ENCODE data around the gene KSR2.
"Not testable (repeated sequence)": the region's sequence is repeated elsewhere in the genome, so short reads cannot be mapped to it uniquely, and the experiment has no call there.

KSR2 gene

GRCh38 chr12:117766008-117766407 lies 202.8 kb downstream of the KSR2 start:
- Mint-ChIP-seq H3K36me3 (no peaks in the 10 kb centered on the region), H3K4me1 (ENCODE audit: low read depth) (no peaks in the 10 kb centered on the region), H3K27me3 (peaks cover 2% of the 10 kb centered on the region), H3K9me3 (ENCODE audit: low read depth) (peaks cover 6% of the 10 kb centered on the region), H3K4me3 (no peak overlapping the region), H3K27ac (no peak overlapping the region)

- no peak overlapping the region for H3K27ac Mint-ChIP-seq
- H3K27me3 Mint-ChIP-seq = peaks cover 4% of the 10 kb centered on the region
- H3K36me3 Mint-ChIP-seq = no peaks in the 10 kb centered on the region
- H3K4me3 Mint-ChIP-seq = no peak overlapping the region
- H3K4me1 Mint-ChIP-seq (ENCODE audit: low read depth) = no peaks in the 10 kb centered on the region
- peaks cover 6% of the 10 kb centered on the region for H3K9me3 Mint-ChIP-seq (ENCODE audit: low read depth)
Measured at GRCh38 chr12:117762143-117762542, 206.6 kb downstream of the KSR2 start.

GRCh38 chr12:117761528-117762100 lies 207.2 kb downstream of the KSR2 start:
- H3K4me1 Mint-ChIP-seq (ENCODE audit: low read depth) = no peaks in the 10 kb centered on the region
- H3K27me3 Mint-ChIP-seq = peaks cover 4% of the 10 kb centered on the region
- H3K9me3 Mint-ChIP-seq (ENCODE audit: low read depth) = peaks cover 6% of the 10 kb centered on the region
- no peak overlapping the region for H3K4me3 Mint-ChIP-seq
- H3K27ac Mint-ChIP-seq = no peak overlapping the region
- no peaks in the 10 kb centered on the region for H3K36me3 Mint-ChIP-seq

GRCh38 chr12:117760990-117761389 lies 207.8 kb downstream of the KSR2 start:
- H3K4me3 Mint-ChIP-seq = no peak overlapping the region
- H3K27me3 Mint-ChIP-seq = peaks cover 2% of the 10 kb centered on the region
- H3K9me3 Mint-ChIP-seq (ENCODE audit: low read depth) = peaks cover under 1% of the 10 kb centered on the region
- no peak overlapping the region for H3K27ac Mint-ChIP-seq
- H3K36me3 Mint-ChIP-seq = no peaks in the 10 kb centered on the region
- H3K4me1 Mint-ChIP-seq (ENCODE audit: low read depth) = no peaks in the 10 kb centered on the region

- peaks cover 3% of the 10 kb centered on the region for H3K27me3 Mint-ChIP-seq
- H3K9me3 Mint-ChIP-seq (ENCODE audit: low read depth) = peaks cover 26% of the 10 kb centered on the region
Measured at GRCh38 chr12:117750657-117751056, 218.1 kb downstream of the KSR2 start.

GRCh38 chr12:117749431-117749830 lies 219.4 kb downstream of the KSR2 start:
- Mint-ChIP-seq H3K27me3 (peaks cover 5% of the 10 kb centered on the region), H3K27ac (no peak overlapping the region), H3K4me1 (ENCODE audit: low read depth) (no peaks in the 10 kb centered on the region), H3K4me3 (no peak overlapping the region), H3K9me3 (ENCODE audit: low read depth) (peaks cover 26% of the 10 kb centered on the region), H3K36me3 (no peaks in the 10 kb centered on the region)

More at GRCh38 chr12:117750657-117751056, 218.1 kb downstream of the KSR2 start:
- no peak overlapping the region for H3K27ac Mint-ChIP-seq
- H3K4me1 Mint-ChIP-seq (ENCODE audit: low read depth) = no peaks in the 10 kb centered on the region
- no peak overlapping the region for H3K4me3 Mint-ChIP-seq
- no peaks in the 10 kb centered on the region for H3K36me3 Mint-ChIP-seq

GRCh38 chr12:117746358-117746757 lies 222.4 kb downstream of the KSR2 start:
- H3K27me3 Mint-ChIP-seq; H3K27ac Mint-ChIP-seq; H3K36me3 Mint-ChIP-seq; H3K4me1 Mint-ChIP-seq (ENCODE audit: low read depth); H3K4me3 Mint-ChIP-seq: not testable (repeated sequence)
- peaks cover 22% of the 10 kb centered on the region for H3K9me3 Mint-ChIP-seq (ENCODE audit: low read depth)

GRCh38 chr12:117744418-117744817 lies 224.4 kb downstream of the KSR2 start:
- Mint-ChIP-seq H3K9me3 (ENCODE audit: low read depth) (peaks cover 11% of the 10 kb centered on the region), H3K27me3 (peaks cover 5% of the 10 kb centered on the region), H3K36me3 (no peaks in the 10 kb centered on the region), H3K4me1 (ENCODE audit: low read depth) (no peaks in the 10 kb centered on the region), H3K4me3 (no peak overlapping the region), H3K27ac (no peak overlapping the region)

GRCh38 chr12:117743761-117744160 lies 225.0 kb downstream of the KSR2 start:
- H3K4me1 Mint-ChIP-seq (ENCODE audit: low read depth) = no peaks in the 10 kb centered on the region
- no peak overlapping the region for H3K4me3 Mint-ChIP-seq
- no peaks in the 10 kb centered on the region for H3K36me3 Mint-ChIP-seq
- H3K9me3 Mint-ChIP-seq (ENCODE audit: low read depth) = peaks cover 9% of the 10 kb centered on the region
- H3K27me3 Mint-ChIP-seq = peaks cover 5% of the 10 kb centered on the region
- H3K27ac Mint-ChIP-seq = no peak overlapping the region

- no peak overlapping the region for H3K4me3 Mint-ChIP-seq
- peaks cover 8% of the 10 kb centered on the region for H3K9me3 Mint-ChIP-seq (ENCODE audit: low read depth)
- H3K36me3 Mint-ChIP-seq = no peaks in the 10 kb centered on the region
- H3K4me1 Mint-ChIP-seq (ENCODE audit: low read depth) = no peaks in the 10 kb centered on the region
- no peak overlapping the region for H3K27ac Mint-ChIP-seq
- H3K27me3 Mint-ChIP-seq = peaks cover 5% of the 10 kb centered on the region
Measured at GRCh38 chr12:117742721-117743120, 226.1 kb downstream of the KSR2 start.

- H3K36me3 Mint-ChIP-seq = no peaks in the 10 kb centered on the region
- H3K9me3 Mint-ChIP-seq (ENCODE audit: low read depth) = no peaks in the 10 kb centered on the region
Measured at GRCh38 chr12:117738233-117738632, 230.6 kb downstream of the KSR2 start.

GRCh38 chr12:117733549-117733805 lies 235.3 kb downstream of the KSR2 start:
- Mint-ChIP-seq H3K4me3 (no peak overlapping the region), H3K4me1 (ENCODE audit: low read depth) (no peaks in the 10 kb centered on the region), H3K36me3 (no peaks in the 10 kb centered on the region), H3K27ac (no peak overlapping the region), H3K9me3 (ENCODE audit: low read depth) (no peaks in the 10 kb centered on the region), H3K27me3 (peaks cover 3% of the 10 kb centered on the region)

More at GRCh38 chr12:117738233-117738632, 230.6 kb downstream of the KSR2 start:
- Mint-ChIP-seq H3K4me3 (no peak overlapping the region), H3K27ac (no peak overlapping the region), H3K4me1 (ENCODE audit: low read depth) (no peaks in the 10 kb centered on the region), H3K27me3 (peaks cover 2% of the 10 kb centered on the region)

GRCh38 chr12:117732761-117733548 lies 235.8 kb downstream of the KSR2 start:
- H3K27me3 Mint-ChIP-seq = peaks cover 3% of the 10 kb centered on the region
- H3K9me3 Mint-ChIP-seq (ENCODE audit: low read depth) = no peaks in the 10 kb centered on the region
- no peak overlapping the region for H3K4me3 Mint-ChIP-seq
- no peaks in the 10 kb centered on the region for H3K36me3 Mint-ChIP-seq
- H3K27ac Mint-ChIP-seq = no peak overlapping the region
- no peaks in the 10 kb centered on the region for H3K4me1 Mint-ChIP-seq (ENCODE audit: low read depth)

- not testable (repeated sequence) for H3K4me1 Mint-ChIP-seq (ENCODE audit: low read depth); H3K27ac Mint-ChIP-seq; H3K4me3 Mint-ChIP-seq; H3K36me3 Mint-ChIP-seq; H3K27me3 Mint-ChIP-seq; H3K9me3 Mint-ChIP-seq (ENCODE audit: low read depth)
Measured at GRCh38 chr12:117731131-117731530, 237.7 kb downstream of the KSR2 start.

- Mint-ChIP-seq H3K4me1 (ENCODE audit: low read depth) (no peaks in the 10 kb centered on the region), H3K27me3 (no peaks in the 10 kb centered on the region), H3K36me3 (no peaks in the 10 kb centered on the region), H3K9me3 (ENCODE audit: low read depth) (no peaks in the 10 kb centered on the region), H3K4me3 (no peak overlapping the region), H3K27ac (no peak overlapping the region)
Measured at GRCh38 chr12:117727301-117727700, 241.5 kb downstream of the KSR2 start.

- no peaks in the 10 kb centered on the region for H3K36me3 Mint-ChIP-seq
- H3K4me1 Mint-ChIP-seq (ENCODE audit: low read depth) = no peaks in the 10 kb centered on the region
- no peaks in the 10 kb centered on the region for H3K27me3 Mint-ChIP-seq
- H3K4me3 Mint-ChIP-seq = no peak overlapping the region
- H3K9me3 Mint-ChIP-seq (ENCODE audit: low read depth) = no peaks in the 10 kb centered on the region
- H3K27ac Mint-ChIP-seq = no peak overlapping the region
Measured at GRCh38 chr12:117724543-117724942, 244.2 kb downstream of the KSR2 start.
